Activated CD4-positive, alpha-beta T cell treated with anti-CD3 and anti-CD28 coated beads, Interleukin-2, amount 10 ng/mL, durations not matched to agents 7 days and 5 days (primary cell): ENCODE results near the gene PLEKHG1. TPM values are rescaled to one million over a fixed set of nuclear protein-coding genes. Genes with fewer than 3 reads are reported as not detected.

Experiments
- CTCF ChIA-PET: fragments of 350-600 bp; sonication (Branson Sonifier 250); formaldehyde crosslinking; loops from one replicate; lab custom pipeline; 2021; ENCODE audit warnings: antibody characterized with exemption; lab: Charles Lee
- POLR2A ChIA-PET: fragments of 350-600 bp; sonication (Branson Sonifier 250); formaldehyde crosslinking; loops from one replicate; lab custom pipeline; 2021; ENCODE audit warnings: antibody characterized with exemption; lab: Charles Lee
- DNase-seq: peaks from one replicate; pipeline ENCODE4 v3.0.0-alpha.2; 2020
- H3K27ac Mint-ChIP-seq: one replicate; pipeline ENCODE4 v1.8.0; 2021; ENCODE audit warnings: mild to moderate bottlenecking, moderate library complexity, mixed read lengths
- H3K27me3 Mint-ChIP-seq: one replicate; pipeline ENCODE4 v1.8.0; 2021; ENCODE audit warnings: mixed read lengths
- H3K36me3 Mint-ChIP-seq: one replicate; pipeline ENCODE4 v1.8.0; 2021; ENCODE audit warnings: low read depth, mixed read lengths
- H3K4me1 Mint-ChIP-seq: one replicate; pipeline ENCODE4 v1.8.0; 2021; ENCODE audit warnings: mixed read lengths
- H3K4me3 Mint-ChIP-seq: one replicate; pipeline ENCODE4 v1.8.0; 2021; ENCODE audit warnings: mild to moderate bottlenecking, moderate library complexity, mixed read lengths
- H3K9me3 Mint-ChIP-seq: one replicate; pipeline ENCODE4 v1.8.0; 2021; ENCODE audit warnings: mixed read lengths
- total RNA-seq, 2 experiments: library from RNA; stranded (reverse); gene quantifications; one replicate each; pipeline ENCODE4 v1.2.3, GENCODE V29; 2021

The PLEKHG1 gene
- 1 to 10 TPM; 2.8 to 3.6 TPM for total RNA-seq

DNA sequence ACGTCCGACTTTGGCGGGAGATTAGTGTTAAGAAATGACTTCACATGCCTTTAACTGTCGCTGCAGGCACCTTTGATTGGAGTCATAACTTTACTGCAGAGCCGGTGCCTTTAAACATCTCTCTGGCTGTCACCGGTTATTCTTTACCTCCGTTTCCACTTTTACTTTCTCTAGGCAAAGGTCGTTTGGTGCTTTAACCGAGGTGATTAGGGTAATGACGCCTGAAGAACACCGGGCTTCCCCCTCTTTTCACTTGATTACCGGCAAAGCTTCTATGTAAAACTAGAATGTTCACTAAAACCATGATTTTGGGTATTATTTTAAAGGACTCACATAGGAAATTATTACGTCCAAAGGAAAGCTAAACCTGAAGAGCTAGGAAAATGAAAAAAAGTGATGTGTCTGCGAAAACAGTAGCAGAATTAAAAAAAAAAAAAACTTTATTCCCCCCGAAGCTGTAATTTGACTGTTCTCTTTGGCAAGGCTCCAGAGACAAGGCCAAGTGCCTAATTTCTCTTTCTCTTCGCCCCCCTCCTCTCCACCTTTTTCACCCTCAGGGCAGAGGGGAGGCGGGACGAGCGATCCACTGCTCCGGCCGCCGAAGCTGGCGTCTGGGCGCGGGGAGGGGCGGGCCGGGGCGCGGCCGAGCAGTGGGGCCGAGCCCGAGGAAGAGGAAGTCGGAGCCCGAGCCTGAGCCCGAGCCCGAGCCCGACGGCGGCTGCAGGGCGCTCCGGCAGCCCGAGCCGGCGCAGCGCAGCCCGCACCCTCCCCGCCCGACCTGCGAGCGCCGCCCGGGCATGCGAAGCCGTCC is at the start of gene PLEKHG1:
Gene PLEKHG1 (plus strand): TSS at position 687 of the 811 bp plus-strand sequence. CDS start 133,797 bp downstream, outside the sequence.
- DNase-seq: peak; percentile 61
- CTCF ChIA-PET: interaction anchor here (1.3 kb wide), 1 partner anchor 10 kb away, joined by 4 read pairs; no protein-coding TSS in a partner anchor
- Mint-ChIP-seq H3K27me3 (peaks cover 35% of the 10 kb centered on the region), H3K4me1 (peaks cover 17% of the 10 kb centered on the region), H3K27ac (peak within 1 kb of the TSS; percentile 79), H3K36me3 (no peaks in the 10 kb centered on the region), H3K9me3 (no peaks in the 10 kb centered on the region), H3K4me3 (peak within 1 kb of the TSS; percentile 84)
- POLR2A ChIA-PET: no interaction called here

GRCh38 chr6:150550244-150550643 is 49.4 kb upstream of the PLEKHG1 start:
- no peak for DNase-seq
- H3K27me3 Mint-ChIP-seq: peaks cover 28% of the 10 kb centered on the region
- CTCF ChIA-PET: no interaction called here
- POLR2A ChIA-PET: no interaction called here
- H3K9me3 Mint-ChIP-seq: no peaks in the 10 kb centered on the region
- no peak overlapping the region for H3K27ac Mint-ChIP-seq
- H3K4me3 Mint-ChIP-seq: no peak overlapping the region
- H3K4me1 Mint-ChIP-seq: no peaks in the 10 kb centered on the region
- H3K36me3 Mint-ChIP-seq: no peaks in the 10 kb centered on the region

DNA sequence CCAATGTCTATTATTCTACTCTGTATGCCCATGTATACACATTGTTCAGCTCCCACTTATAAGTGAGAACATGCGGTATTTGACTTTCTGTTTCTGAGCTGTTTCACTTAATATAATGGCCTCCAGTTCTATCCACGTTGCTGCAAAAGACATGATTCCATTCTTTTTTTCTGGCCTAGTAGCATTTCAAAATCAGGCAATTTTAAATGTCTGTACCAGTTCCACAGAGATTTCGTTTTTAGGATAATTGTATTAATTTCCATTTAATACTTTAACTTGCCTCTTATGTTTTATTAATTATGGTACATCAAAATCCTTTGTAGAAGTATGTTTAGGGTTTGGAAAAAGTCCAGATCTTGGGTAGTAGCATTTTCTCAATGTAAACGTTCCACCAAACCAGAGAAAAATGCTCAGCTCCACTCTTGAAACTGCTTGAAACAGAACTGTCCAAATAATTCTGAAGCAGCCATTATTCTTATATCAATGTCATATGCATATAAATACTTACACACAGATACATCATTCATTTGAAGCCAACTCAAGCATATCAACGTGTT is 42.6 kb upstream of the PLEKHG1 start:
- POLR2A ChIA-PET: no interaction called here
- Mint-ChIP-seq H3K9me3 (peaks cover 5% of the 10 kb centered on the region), H3K27ac (no peak overlapping the region), H3K27me3 (peaks cover 13% of the 10 kb centered on the region), H3K4me1 (no peaks in the 10 kb centered on the region), H3K36me3 (no peaks in the 10 kb centered on the region), H3K4me3 (no peak overlapping the region)
- DNase-seq: no peak
- CTCF ChIA-PET: no interaction called here

GRCh38 chr6:150560004-150560883 is 39.4 kb upstream of the PLEKHG1 start:
- Mint-ChIP-seq H3K36me3 (no peaks in the 10 kb centered on the region), H3K27ac (no peak overlapping the region), H3K27me3 (peaks cover 7% of the 10 kb centered on the region), H3K4me1 (no peaks in the 10 kb centered on the region), H3K4me3 (no peak overlapping the region), H3K9me3 (peaks cover 5% of the 10 kb centered on the region)
- ChIA-PET POLR2A (no interaction called here), CTCF (no interaction called here)
- DNase-seq: no peak

DNA sequence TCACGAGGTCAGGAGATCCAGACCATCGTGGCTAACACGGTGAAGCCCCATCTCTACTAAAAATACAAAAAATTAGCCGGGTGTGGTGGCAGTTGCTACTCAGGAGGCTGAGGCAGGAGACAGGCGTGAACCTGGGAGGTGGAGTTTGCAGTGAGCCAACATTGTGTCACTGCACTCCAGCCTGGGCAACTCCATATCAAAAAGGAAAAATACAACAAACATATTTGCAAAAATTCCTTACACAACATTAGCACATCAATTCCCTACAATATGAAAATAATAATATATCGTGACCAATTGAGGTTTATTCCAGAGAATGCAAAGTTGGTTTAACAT is 38.8 kb upstream of the PLEKHG1 start:
- Mint-ChIP-seq H3K36me3 (no peaks in the 10 kb centered on the region), H3K9me3 (peaks cover 5% of the 10 kb centered on the region), H3K4me3 (no peak overlapping the region), H3K4me1 (no peaks in the 10 kb centered on the region), H3K27ac (no peak overlapping the region), H3K27me3 (peaks cover 7% of the 10 kb centered on the region)
- ChIA-PET CTCF (no interaction called here), POLR2A (no interaction called here)
- DNase-seq: no peak

DNA sequence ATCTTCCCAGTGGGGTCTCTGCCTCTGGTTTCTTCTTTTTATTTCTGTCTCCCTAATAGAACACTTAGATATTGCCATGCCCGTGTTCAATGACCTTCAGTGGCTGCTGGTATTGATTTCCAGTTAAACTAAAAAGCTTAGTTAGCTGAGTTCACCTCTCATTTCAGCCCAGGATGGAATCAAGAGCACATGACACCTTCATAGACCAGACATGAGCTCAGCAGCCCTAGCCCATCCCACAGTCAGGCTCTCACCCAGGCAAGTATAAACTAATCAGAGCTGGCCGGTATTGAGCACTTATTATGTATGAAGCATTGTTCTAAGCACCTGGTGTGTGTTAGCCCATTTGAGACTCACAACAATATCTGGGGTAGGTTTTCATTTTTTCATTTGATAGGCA is 33.7 kb upstream of the PLEKHG1 start:
- CTCF ChIA-PET: interaction anchor here (0.7 kb wide), 1 partner anchor 27 kb away, joined by 3 read pairs; no protein-coding TSS in a partner anchor
- Mint-ChIP-seq H3K4me3 (no peak overlapping the region), H3K9me3 (no peaks in the 10 kb centered on the region), H3K27ac (no peak overlapping the region), H3K4me1 (no peaks in the 10 kb centered on the region), H3K27me3 (peaks cover 15% of the 10 kb centered on the region), H3K36me3 (no peaks in the 10 kb centered on the region)
- DNase-seq: no peak
- POLR2A ChIA-PET: no interaction called here

DNA sequence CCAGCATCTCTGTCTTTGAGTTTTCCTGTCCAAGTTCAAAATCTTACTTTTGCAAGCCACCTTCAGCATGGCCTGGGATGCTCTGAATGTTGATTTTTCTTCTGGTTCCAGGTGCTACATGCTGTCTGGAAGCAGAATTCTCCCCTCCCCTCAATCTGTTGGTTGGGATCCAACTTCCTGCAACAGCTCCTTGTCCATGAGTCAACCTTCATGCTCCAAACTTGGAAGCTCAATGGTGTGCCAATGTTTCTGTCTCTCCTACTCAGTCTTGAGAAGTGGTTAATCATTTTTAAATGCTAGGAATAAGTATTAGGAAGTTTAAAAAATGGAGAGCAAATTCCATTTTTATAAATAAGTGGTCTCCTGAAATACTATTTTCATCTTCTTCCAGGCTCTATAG is 33.2 kb upstream of the PLEKHG1 start:
- H3K36me3 Mint-ChIP-seq: no peaks in the 10 kb centered on the region
- no peak for DNase-seq
- peaks cover 15% of the 10 kb centered on the region for H3K27me3 Mint-ChIP-seq
- no peak overlapping the region for H3K4me3 Mint-ChIP-seq
- H3K27ac Mint-ChIP-seq: no peak overlapping the region
- ChIA-PET CTCF (no interaction called here), POLR2A (no interaction called here)
- no peaks in the 10 kb centered on the region for H3K9me3 Mint-ChIP-seq
- no peaks in the 10 kb centered on the region for H3K4me1 Mint-ChIP-seq

DNA sequence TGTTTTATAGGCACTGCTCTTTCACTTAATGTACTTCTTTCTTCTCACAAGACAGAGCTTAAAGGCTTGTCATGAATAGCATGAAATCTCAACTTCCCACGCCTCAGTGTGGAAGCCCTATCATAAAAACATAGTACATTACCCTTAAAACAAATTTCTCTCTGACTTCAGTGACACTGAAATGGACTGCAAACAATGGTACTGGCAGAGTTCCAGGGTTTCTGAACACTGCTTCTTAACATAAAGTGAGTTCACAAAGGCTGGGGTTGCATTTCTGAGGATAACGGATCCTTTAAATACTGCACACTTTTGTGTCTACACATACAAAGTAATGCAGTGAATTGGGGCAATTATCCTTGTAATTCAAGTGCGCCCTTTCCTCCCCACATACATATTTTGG is 32.3 kb upstream of the PLEKHG1 start:
- Mint-ChIP-seq H3K36me3 (no peaks in the 10 kb centered on the region), H3K4me1 (no peaks in the 10 kb centered on the region), H3K9me3 (no peaks in the 10 kb centered on the region), H3K27me3 (peaks cover 18% of the 10 kb centered on the region), H3K4me3 (no peak overlapping the region), H3K27ac (no peak overlapping the region)
- POLR2A ChIA-PET: no interaction called here
- CTCF ChIA-PET: no interaction called here
- DNase-seq: no peak

DNA sequence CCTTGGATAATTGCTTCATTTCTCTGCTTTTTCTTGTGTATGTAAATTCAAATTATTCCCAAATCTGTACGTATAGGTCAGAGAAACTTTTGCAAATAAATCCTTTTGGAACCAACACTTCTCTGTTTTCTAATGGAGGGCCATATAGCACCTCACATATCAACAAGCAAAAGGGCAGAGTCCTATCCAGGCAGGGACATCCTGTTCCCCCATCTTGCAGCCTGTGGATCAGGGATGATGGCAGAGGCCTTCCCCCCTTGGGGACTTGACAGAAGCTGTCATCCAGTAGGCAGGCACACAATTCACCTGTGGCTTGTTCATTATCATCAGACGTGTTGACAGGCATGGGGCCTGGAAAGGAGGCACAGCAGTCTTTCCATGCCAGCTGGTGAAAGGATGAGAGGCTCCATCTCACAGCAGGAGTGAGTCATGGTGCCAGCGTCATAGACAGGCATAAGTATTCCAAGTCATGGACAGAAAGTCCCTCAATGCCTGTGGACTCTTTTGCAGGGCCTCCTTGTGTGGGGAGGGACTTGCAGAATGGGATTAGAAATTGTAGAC is 31.8 kb upstream of the PLEKHG1 start:
- Mint-ChIP-seq H3K27me3 (peaks cover 23% of the 10 kb centered on the region), H3K4me3 (no peak overlapping the region), H3K27ac (no peak overlapping the region), H3K4me1 (no peaks in the 10 kb centered on the region), H3K36me3 (no peaks in the 10 kb centered on the region), H3K9me3 (no peaks in the 10 kb centered on the region)
- no peak for DNase-seq
- POLR2A ChIA-PET: no interaction called here
- CTCF ChIA-PET: no interaction called here

- no peak for DNase-seq
- H3K27me3 Mint-ChIP-seq: peaks cover 25% of the 10 kb centered on the region
- no peaks in the 10 kb centered on the region for H3K4me1 Mint-ChIP-seq
- POLR2A ChIA-PET: no interaction called here
- H3K9me3 Mint-ChIP-seq: no peaks in the 10 kb centered on the region
- no peak overlapping the region for H3K4me3 Mint-ChIP-seq
- no peaks in the 10 kb centered on the region for H3K36me3 Mint-ChIP-seq
- CTCF ChIA-PET: interaction anchor here (0.5 kb wide), 1 partner anchor 10 kb away, joined by 3 read pairs; no protein-coding TSS in a partner anchor
- H3K27ac Mint-ChIP-seq: no peak overlapping the region
Observed at GRCh38 chr6:150568560-150568959, 31.1 kb upstream of the PLEKHG1 start.

- ChIA-PET CTCF (interaction anchor here (0.5 kb wide), 1 partner anchor 10 kb away, joined by 3 read pairs; no protein-coding TSS in a partner anchor), POLR2A (no interaction called here)
- Mint-ChIP-seq H3K27ac (no peak overlapping the region), H3K36me3 (no peaks in the 10 kb centered on the region), H3K4me1 (no peaks in the 10 kb centered on the region), H3K27me3 (peaks cover 25% of the 10 kb centered on the region), H3K9me3 (no peaks in the 10 kb centered on the region), H3K4me3 (no peak overlapping the region)
- no peak for DNase-seq
Observed at GRCh38 chr6:150569161-150569560, 30.5 kb upstream of the PLEKHG1 start.

- no peaks in the 10 kb centered on the region for H3K4me1 Mint-ChIP-seq
- ChIA-PET CTCF (interaction anchor here (0.5 kb wide), 1 partner anchor 10 kb away, joined by 3 read pairs; no protein-coding TSS in a partner anchor), POLR2A (no interaction called here)
Observed at GRCh38 chr6:150573041-150573681, 26.5 kb upstream of the PLEKHG1 start.

More at GRCh38 chr6:150573041-150573681, 26.5 kb upstream of the PLEKHG1 start:
- Mint-ChIP-seq H3K27me3 (peaks cover 24% of the 10 kb centered on the region), H3K27ac (no peak overlapping the region), H3K4me3 (no peak overlapping the region), H3K36me3 (no peaks in the 10 kb centered on the region), H3K9me3 (no peaks in the 10 kb centered on the region)
- no peak for DNase-seq
